B cell (primary cell): ENCODE results near the gene ITGB7. TPM values are rescaled to one million over a fixed set of nuclear protein-coding genes. Genes with fewer than 3 reads are reported as not detected.
A peak's percentile ranks its signal among the peaks of the same experiment; 100 is the strongest.

Experiments used
- ATAC-seq: fragments of 200-7000 bp; cut with Tn5 transposase; one replicate; pipeline ENCODE4 v1.10.0; 2021; ENCODE audit warnings: low read depth, mild to moderate bottlenecking, moderate number of reproducible peaks, moderate library complexity
- CTCF ChIA-PET: fragments of 350-600 bp; sonication (Branson Sonifier 250); formaldehyde crosslinking; loops from one replicate; lab custom pipeline; 2021; ENCODE audit warnings: antibody characterized with exemption, inconsistent platforms; lab: Charles Lee
- POLR2A ChIA-PET: fragments of 350-600 bp; sonication (Branson Sonifier 250); formaldehyde crosslinking; loops from one replicate; lab custom pipeline; 2021; ENCODE audit warnings: antibody characterized with exemption; lab: Charles Lee
- DNase-seq: peaks from one replicate; pipeline ENCODE4 v3.0.0; 2013
- H2AFZ ChIP-seq: 2 replicates; pipeline ENCODE4 v1.6.1; 2012; ENCODE audit warnings: mild to moderate bottlenecking, low read depth, low read length; ENCODE audit not compliant: insufficient read depth, poor library complexity, severe bottlenecking
- H3K27ac ChIP-seq, 2 donors: 1 replicate in 1 of 2; 2 replicates in 1 of 2; pipeline ENCODE4 v1.5.1; 2012 to 2013; ENCODE audit warnings: low read length in 2 of 2, mild to moderate bottlenecking in 2 of 2, moderate library complexity in 1 of 2
- H3K27me3 ChIP-seq, 4 experiments: fragments of 200-600 bp in 1 of 4; sonication (generic) in 1 of 4; replicated peaks in 1 of 4; 1 replicate in 2 of 4; 2 replicates in 2 of 4; pipeline versions ENCODE4 v1.6.1 to v1.7.0; 2013 to 2016; ENCODE audit warnings: low read length in 3 of 4, mild to moderate bottlenecking in 2 of 4, mixed read lengths in 1 of 4, moderate library complexity in 1 of 4; ENCODE audit not compliant: insufficient read depth in 4 of 4, control insufficient read depth in 3 of 4; ENCODE audit errors: control extremely low read depth in 1 of 4
- H3K36me3 ChIP-seq, 2 experiments: replicated peaks in 1 of 2; 1 replicate in 1 of 2; 2 replicates in 1 of 2; pipeline versions ENCODE4 v1.6.1 to v1.7.1; 2013; ENCODE audit warnings: low read length in 1 of 2; ENCODE audit not compliant: insufficient read depth in 2 of 2, control insufficient read depth in 1 of 2; ENCODE audit errors: control extremely low read depth in 1 of 2, extremely low read depth in 1 of 2
- H3K4me1 ChIP-seq, 2 donors: fragments of 200-600 bp in 1 of 2; sonication (generic) in 1 of 2; 1 replicate in 1 of 2; 2 replicates in 1 of 2; pipeline versions ENCODE4 v1.5.1 to v1.6.1; 2013 to 2017; ENCODE audit warnings: low read length in 2 of 2; ENCODE audit not compliant: control insufficient read depth in 2 of 2, insufficient read depth in 2 of 2
- H3K4me2 ChIP-seq: replicated peaks from 2 replicates; pipeline ENCODE3; 2012; ENCODE audit warnings: mild to moderate bottlenecking, low read depth, low read length; ENCODE audit not compliant: poor library complexity, severe bottlenecking
- H3K4me3 ChIP-seq, 5 experiments: fragments of 200-600 bp in 1 of 5; sonication (generic) in 1 of 5; 1 replicate in 3 of 5; 2 replicates in 2 of 5; pipeline versions ENCODE4 v1.5.1 to v1.7.0; 2011 to 2016; ENCODE audit warnings: low read length in 4 of 5, mild to moderate bottlenecking in 4 of 5, low read depth in 2 of 5, control low read depth in 1 of 5, moderate library complexity in 1 of 5; ENCODE audit not compliant: insufficient read depth in 1 of 5; ENCODE audit errors: control extremely low read depth in 1 of 5, extremely low read depth in 1 of 5
- H3K79me2 ChIP-seq: fragments of 200-600 bp; sonication (generic); one replicate; pipeline ENCODE4 v1.6.0; 2016; ENCODE audit warnings: low read length; ENCODE audit not compliant: control insufficient read depth, insufficient read depth
- H3K9ac ChIP-seq: fragments of 200-600 bp; sonication (generic); 2 replicates; pipeline ENCODE4 v1.6.1; 2017; ENCODE audit warnings: mild to moderate bottlenecking, low read length, moderate library complexity
- H3K9me3 ChIP-seq, 3 donors: one replicate each; pipeline versions ENCODE4 v1.6.1 to v1.7.1; 2013; ENCODE audit warnings: low read length in 2 of 3; ENCODE audit not compliant: control insufficient read depth in 2 of 3, insufficient read depth in 1 of 3; ENCODE audit errors: control extremely low read depth in 1 of 3
- H4K20me1 ChIP-seq: 2 replicates; pipeline ENCODE4 v1.6.0; 2012; ENCODE audit warnings: mild to moderate bottlenecking, low read length; ENCODE audit not compliant: insufficient read depth, control insufficient read depth, poor library complexity, severe bottlenecking
- H3K27ac Mint-ChIP-seq: one replicate; pipeline ENCODE4 v1.8.0; 2021; ENCODE audit warnings: mixed read lengths
- H3K27me3 Mint-ChIP-seq: one replicate; pipeline ENCODE4 v1.8.0; 2021; ENCODE audit warnings: mixed read lengths
- H3K4me1 Mint-ChIP-seq: one replicate; pipeline ENCODE4 v1.8.0; 2021; ENCODE audit warnings: mixed read lengths
- H3K4me3 Mint-ChIP-seq: one replicate; pipeline ENCODE4 v1.8.0; 2021; ENCODE audit warnings: mixed read lengths
- H3K9me3 Mint-ChIP-seq: one replicate; pipeline ENCODE4 v1.8.0; 2022; ENCODE audit warnings: mixed read lengths; ENCODE audit not compliant: insufficient read depth
- EZH2 ChIP-seq: IDR thresholded peaks from 2 replicates; pipeline ENCODE4 v1.6.1; 2012; ENCODE audit warnings: borderline replicate concordance, low read depth, mild to moderate bottlenecking, moderate library complexity, low read length; ENCODE audit not compliant: insufficient read depth, poor library complexity, severe bottlenecking
- WGBS: methylation state at CpG from one replicate; pipeline ENCODE4 v1.1.5; 2013; ENCODE audit warnings: missing lambda C conversion rate; ENCODE audit not compliant: insufficient coverage; 5-methylcytosine and 5-hydroxymethylcytosine counted together
- intact Hi-C: fragments of 100-400 bp; cut with micrococcal nuclease; formaldehyde crosslinking; loops from one replicate; pipeline ENCODE4 v1.10.0; 2022
- polyA plus RNA-seq: library from polyadenylated mRNA; depleted of rRNA; stranded (reverse); fragments of >200 nt; gene quantifications from 2 replicates; pipeline ENCODE4 v1.2.3, GENCODE V29; 2012
- total RNA-seq, 2 donors: library from RNA; stranded (reverse); fragments of 120-200 nt in 1 of 2; gene quantifications; 1 replicate in 1 of 2; 2 replicates in 1 of 2; pipeline versions ENCODE4 v1.2.3 to v1.2.4, GENCODE V29; 2013 to 2022
- TF ChIP-seq, protein P1 (sequence below): fragments of 200-600 bp; IDR thresholded peaks from one replicate; pipeline ENCODE4 v1.8.0; 2022; ENCODE audit warnings: antibody characterized with exemption, mild to moderate bottlenecking

ITGB7 gene
- total and polyA plus RNA-seq, 2 donors (not counting 1 experiment from before 2014, with no cell fraction given) = 199 to 265 TPM

DNA sequence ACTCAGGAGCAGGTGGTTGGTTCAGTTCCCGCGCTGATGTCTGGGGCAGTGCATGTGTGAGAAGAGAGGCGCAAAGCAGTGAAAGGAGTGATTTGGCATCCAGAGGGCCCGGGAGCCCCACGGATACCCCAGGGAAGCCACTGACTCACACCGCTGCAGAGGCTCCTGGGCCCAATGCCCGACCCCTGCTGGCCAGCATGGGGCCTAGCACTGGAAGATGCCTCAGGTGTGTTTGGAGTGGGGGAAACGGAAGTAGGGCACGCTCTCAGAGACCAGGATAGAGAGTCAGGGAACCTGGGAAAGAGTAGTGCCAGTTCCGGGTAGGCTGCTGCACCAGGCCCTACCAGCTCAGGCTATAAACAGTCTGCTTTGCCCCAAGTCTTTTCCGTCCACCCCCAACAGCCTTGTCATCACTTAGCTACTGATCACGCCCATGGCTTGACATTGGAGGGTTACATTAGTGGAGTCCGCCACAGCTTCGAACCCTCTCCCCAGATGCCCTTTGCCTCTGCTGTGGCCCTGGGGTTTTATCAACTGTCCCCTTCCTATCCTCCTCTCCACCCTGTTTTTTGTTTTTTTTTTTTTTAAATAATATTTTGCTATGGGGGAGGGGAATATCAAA, 16.8 kb downstream of the ITGB7 start:
- no peaks in the 10 kb centered on the region for H3K27me3 Mint-ChIP-seq
- Histone ChIP-seq H3K4me1 (no peaks in the 10 kb centered on the region), H3K9ac (no peak overlapping the region), H3K36me3 (peaks cover 6 to 81% of the 10 kb centered on the region in 2 experiments), H2AFZ (no peak overlapping the region), H3K4me3 (no peak overlapping the region), H3K4me2 (no peak overlapping the region), H4K20me1 (peaks cover 48% of the 10 kb centered on the region), H3K79me2 (no peaks in the 10 kb centered on the region), H3K27me3 (no peaks in the 10 kb centered on the region), H3K9me3 (no peaks in the 10 kb centered on the region), H3K27ac (no peak overlapping the region)
- no peak overlapping the region for H3K4me3 Mint-ChIP-seq
- WGBS = 74% methylated on average over 11 of the region's 14 CpGs
- TF ChIP-seq, protein P1, sequence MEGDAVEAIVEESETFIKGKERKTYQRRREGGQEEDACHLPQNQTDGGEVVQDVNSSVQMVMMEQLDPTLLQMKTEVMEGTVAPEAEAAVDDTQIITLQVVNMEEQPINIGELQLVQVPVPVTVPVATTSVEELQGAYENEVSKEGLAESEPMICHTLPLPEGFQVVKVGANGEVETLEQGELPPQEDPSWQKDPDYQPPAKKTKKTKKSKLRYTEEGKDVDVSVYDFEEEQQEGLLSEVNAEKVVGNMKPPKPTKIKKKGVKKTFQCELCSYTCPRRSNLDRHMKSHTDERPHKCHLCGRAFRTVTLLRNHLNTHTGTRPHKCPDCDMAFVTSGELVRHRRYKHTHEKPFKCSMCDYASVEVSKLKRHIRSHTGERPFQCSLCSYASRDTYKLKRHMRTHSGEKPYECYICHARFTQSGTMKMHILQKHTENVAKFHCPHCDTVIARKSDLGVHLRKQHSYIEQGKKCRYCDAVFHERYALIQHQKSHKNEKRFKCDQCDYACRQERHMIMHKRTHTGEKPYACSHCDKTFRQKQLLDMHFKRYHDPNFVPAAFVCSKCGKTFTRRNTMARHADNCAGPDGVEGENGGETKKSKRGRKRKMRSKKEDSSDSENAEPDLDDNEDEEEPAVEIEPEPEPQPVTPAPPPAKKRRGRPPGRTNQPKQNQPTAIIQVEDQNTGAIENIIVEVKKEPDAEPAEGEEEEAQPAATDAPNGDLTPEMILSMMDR = peak; percentile 69
- no peak for TF ChIP-seq EZH2
- ATAC-seq (peak; percentile 88), DNase-seq (peak; percentile 57)
- H3K4me1 Mint-ChIP-seq = peaks cover 12% of the 10 kb centered on the region
- no peaks in the 10 kb centered on the region for H3K9me3 Mint-ChIP-seq
- peak overlapping the region; percentile 56 for H3K27ac Mint-ChIP-seq
- intact Hi-C loops = loop anchor here (1.0 kb wide), 2 partner anchors 10 to 31 kb away; partner anchors contain the start of genes CSAD and ZNF740
- POLR2A ChIA-PET = interaction anchor here (0.9 to 1.8 kb wide), 3 partner anchors 9 to 31 kb away, joined by 3 to 8 read pairs (median 4); partner anchors contain the start of genes CSAD and ZNF740
- CTCF ChIA-PET = interaction anchor here (0.6 to 7.7 kb wide), 13 partner anchors 9 to 124 kb away, joined by 3 to 84 read pairs (median 5); partner anchors contain the start of genes CSAD, ESPL1 and ZNF740
